GM12878 (cell line): ENCODE data around the gene IFT122.

Experiments
- CBX3 ChIP-seq: fragments of 200-600 bp; sonication (generic); IDR thresholded peaks from 2 replicates; pipeline ENCODE4 v1.6.1; 2016; ENCODE audit warnings: low read depth, borderline replicate concordance
- CEBPZ ChIP-seq: fragments of 150-350 bp; IDR thresholded peaks from 2 replicates; pipeline ENCODE4 v1.6.1; 2016; ENCODE audit warnings: low read depth, low read length
- CHD1 ChIP-seq: IDR thresholded peaks from 2 replicates; pipeline ENCODE4 v1.6.1; 2012; ENCODE audit warnings: low read depth, low read length, improper control_type of control experiment
- CHD4 ChIP-seq: fragments of 200-600 bp; sonication (generic); IDR thresholded peaks from 2 replicates; pipeline ENCODE4 v1.6.1; 2016; ENCODE audit warnings: mild to moderate bottlenecking
- EZH2 ChIP-seq: IDR thresholded peaks from 2 replicates; pipeline ENCODE4 v1.6.1; 2012; ENCODE audit warnings: low read depth, mild to moderate bottlenecking, control low read depth, inconsistent platforms, low read length, borderline replicate concordance; ENCODE audit not compliant: control insufficient read depth
- JUND ChIP-seq: IDR thresholded peaks from 2 replicates; pipeline ENCODE4 v1.6.1; 2012; ENCODE audit warnings: low read depth, mild to moderate bottlenecking, low read length, improper control_type of control experiment, moderate library complexity
- MYC ChIP-seq: IDR thresholded peaks from 2 replicates; pipeline ENCODE4 v1.6.1; 2011; ENCODE audit warnings: mild to moderate bottlenecking, low read length, moderate library complexity, inconsistent platforms; ENCODE audit not compliant: insufficient read depth, insufficient replicate concordance, insufficient read length, severe bottlenecking
- POLR2AphosphoS5 ChIP-seq: IDR thresholded peaks from 2 replicates; pipeline ENCODE4 v1.6.1; 2011; ENCODE audit warnings: mild to moderate bottlenecking, low read length, inconsistent platforms
- RFX5 ChIP-seq: IDR thresholded peaks from 2 replicates; pipeline ENCODE4 v1.6.1; 2011; ENCODE audit warnings: low read depth, low read length, improper control_type of control experiment
- TAF1 ChIP-seq: IDR thresholded peaks from 2 replicates; pipeline ENCODE4 v1.6.1; 2011; ENCODE audit warnings: mild to moderate bottlenecking, low read depth, low read length, borderline replicate concordance
- TCF12 ChIP-seq: IDR thresholded peaks from 2 replicates; pipeline ENCODE4 v1.6.1; 2011; ENCODE audit warnings: low read depth, mild to moderate bottlenecking, low read length
- ZSCAN29 ChIP-seq: fragments of 450-650 bp; IDR thresholded peaks from 2 replicates; pipeline ENCODE4 v1.6.1; 2017; ENCODE audit warnings: mild to moderate bottlenecking, moderate library complexity

GRCh38 chr3:129565902-129566301 is 125.9 kb downstream of the IFT122 start:
- TF ChIP-seq CBX3 (no peak), MYC (no peak), CEBPZ (no peak), JUND (no peak), RFX5 (no peak), TCF12 (no peak), CHD1 (no peak), TAF1 (no peak), CHD4 (no peak), POLR2AphosphoS5 (no peak), ZSCAN29 (no peak), EZH2 (no peak)
